Breast epithelium (tissue), 4 donors: ENCODE measurements around the gene TLK1. TPM values are rescaled to one million over a fixed set of nuclear protein-coding genes. Genes with fewer than 3 reads are reported as not detected.

Experiments
- DNase-seq, 2 donors: peaks; one replicate each; pipeline ENCODE4 v3.0.0-alpha.2; 2019; ENCODE audit warnings: low spot score in 2 of 2
- H3K27ac ChIP-seq, 2 donors: fragments of 200-600 bp; sonication (generic) in 1 of 2; one replicate each; pipeline ENCODE4 v1.5.1; 2016 to 2019; ENCODE audit warnings: mild to moderate bottlenecking in 1 of 2
- H3K27me3 ChIP-seq, 2 donors: fragments of 200-600 bp; sonication (generic) in 1 of 2; one replicate each; pipeline versions ENCODE4 v1.5.1 to v1.6.0; 2017 to 2019; ENCODE audit warnings: control low read depth in 1 of 2, mild to moderate bottlenecking in 1 of 2
- H3K36me3 ChIP-seq: fragments of 200-600 bp; one replicate; pipeline ENCODE4 v1.5.1; 2019
- H3K4me1 ChIP-seq, 2 donors: fragments of 200-600 bp; sonication (generic); one replicate each; pipeline ENCODE4 v1.5.1; 2016 to 2019; ENCODE audit warnings: control low read depth in 1 of 2
- H3K4me3 ChIP-seq, 3 donors: fragments of 200-600 bp; sonication (generic); 1 replicate in 2 of 3; 2 replicates in 1 of 3; pipeline ENCODE4 v1.5.1; 2016 to 2019; ENCODE audit warnings: mild to moderate bottlenecking in 3 of 3, moderate library complexity in 2 of 3
- H3K9me3 ChIP-seq, 2 donors: fragments of 200-600 bp; sonication (generic) in 1 of 2; one replicate each; pipeline ENCODE4 v1.5.1; 2016 to 2019; ENCODE audit warnings: control low read depth in 1 of 2
- CTCF ChIP-seq, 3 donors: fragments of 450-650 bp; IDR thresholded peaks; one replicate each; pipeline ENCODE4 v1.5.1; 2016 to 2017; ENCODE audit warnings: antibody characterized with exemption in 3 of 3, mild to moderate bottlenecking in 3 of 3, moderate library complexity in 3 of 3
- POLR2A ChIP-seq: fragments of 450-650 bp; IDR thresholded peaks from one replicate; pipeline ENCODE4 v1.6.1; 2016; ENCODE audit warnings: antibody characterized with exemption, mild to moderate bottlenecking, moderate library complexity
- POLR2AphosphoS5 ChIP-seq, 3 donors: sonication (generic); formaldehyde crosslinking; IDR thresholded peaks; one replicate each; pipeline ENCODE4 v1.6.1; 2017; ENCODE audit warnings: antibody characterized with exemption in 3 of 3
- intact Hi-C: fragments of 100-400 bp; cut with DNase I; formaldehyde crosslinking; loops from one replicate; pipeline ENCODE4 v1.15.1; 2023; ENCODE audit warnings: low total_unique reads
- total RNA-seq, 3 donors: library from RNA; depleted of rRNA; stranded (reverse); fragments of >200 nt; gene quantifications; one replicate each; pipeline ENCODE4 v1.1.0, GENCODE V29; 2016

Gene TLK1
- total RNA-seq, 3 donors from 2014 or later: 34.1 to 45.7 (median 40.6) TPM

- no peaks in the 10 kb centered on the region for H3K36me3 ChIP-seq
- no peak overlapping the region for H3K4me3 ChIP-seq
Observed at GRCh38 chr2:171046048-171046560, 114.6 kb downstream of the TLK1 start.

GRCh38 chr2:171044416-171044815 lies 116.3 kb downstream of the TLK1 start:
- H3K4me3 ChIP-seq: no peak overlapping the region
- no peaks in the 10 kb centered on the region for H3K36me3 ChIP-seq
- H3K27me3 ChIP-seq: no peaks in the 10 kb centered on the region
- H3K9me3 ChIP-seq: no peaks in the 10 kb centered on the region
- intact Hi-C loops: no loop called here
- TF ChIP-seq POLR2AphosphoS5 (IDR thresholded peaks at IDR 0.05) (no peak), CTCF (IDR thresholded peaks at IDR 0.05) (no peak), POLR2A (no peak)
- DNase-seq: no peak
- no peak overlapping the region for H3K27ac ChIP-seq
- H3K4me1 ChIP-seq: no peaks in the 10 kb centered on the region

More at GRCh38 chr2:171046048-171046560, 114.6 kb downstream of the TLK1 start:
- Histone ChIP-seq H3K9me3 (no peaks in the 10 kb centered on the region), H3K27me3 (no peaks in the 10 kb centered on the region), H3K27ac (no peak overlapping the region), H3K4me1 (no peaks in the 10 kb centered on the region)
- intact Hi-C loops: no loop called here
- DNase-seq: no peak
- TF ChIP-seq POLR2A (no peak), POLR2AphosphoS5 (IDR thresholded peaks at IDR 0.05) (no peak), CTCF (IDR thresholded peaks at IDR 0.05) (no peak)

GRCh38 chr2:171042253-171042969 lies 118.3 kb downstream of the TLK1 start:
- Histone ChIP-seq H3K27me3 (no peaks in the 10 kb centered on the region), H3K4me1 (no peaks in the 10 kb centered on the region), H3K9me3 (no peaks in the 10 kb centered on the region), H3K27ac (no peak overlapping the region), H3K4me3 (no peak overlapping the region), H3K36me3 (no peaks in the 10 kb centered on the region)
- intact Hi-C loops: no loop called here
- DNase-seq: no peak
- TF ChIP-seq POLR2A (no peak), CTCF (IDR thresholded peaks at IDR 0.05) (no peak), POLR2AphosphoS5 (IDR thresholded peaks at IDR 0.05) (no peak)

GRCh38 chr2:171036532-171036931 lies 124.2 kb downstream of the TLK1 start:
- no peak for DNase-seq
- H3K27ac ChIP-seq: no peak overlapping the region
- no peaks in the 10 kb centered on the region for H3K27me3 ChIP-seq

More at GRCh38 chr2:171036532-171036931, 124.2 kb downstream of the TLK1 start:
- intact Hi-C loops: loop anchor here (5.0 kb wide), 1 partner anchor 379 kb away; no protein-coding TSS in a partner anchor
- H3K4me1 ChIP-seq: no peaks in the 10 kb centered on the region
- H3K4me3 ChIP-seq: no peak overlapping the region
- no peaks in the 10 kb centered on the region for H3K9me3 ChIP-seq
- H3K36me3 ChIP-seq: peaks cover 4% of the 10 kb centered on the region
- TF ChIP-seq CTCF (IDR thresholded peaks at IDR 0.05) (no peak), POLR2A (no peak), POLR2AphosphoS5 (IDR thresholded peaks at IDR 0.05) (no peak)
